Central memory CD4-positive, alpha-beta T cell (primary cell): Measurements from ENCODE around the gene RALGAPA2.

ENCODE experiments used
- DNase-seq: peaks from one replicate; pipeline ENCODE4 v3.0.0; 2022

Gene RALGAPA2

GRCh38 chr20:20391766-20392165, 320.7 kb downstream of the RALGAPA2 start:
- DNase-seq = no peak

DNA sequence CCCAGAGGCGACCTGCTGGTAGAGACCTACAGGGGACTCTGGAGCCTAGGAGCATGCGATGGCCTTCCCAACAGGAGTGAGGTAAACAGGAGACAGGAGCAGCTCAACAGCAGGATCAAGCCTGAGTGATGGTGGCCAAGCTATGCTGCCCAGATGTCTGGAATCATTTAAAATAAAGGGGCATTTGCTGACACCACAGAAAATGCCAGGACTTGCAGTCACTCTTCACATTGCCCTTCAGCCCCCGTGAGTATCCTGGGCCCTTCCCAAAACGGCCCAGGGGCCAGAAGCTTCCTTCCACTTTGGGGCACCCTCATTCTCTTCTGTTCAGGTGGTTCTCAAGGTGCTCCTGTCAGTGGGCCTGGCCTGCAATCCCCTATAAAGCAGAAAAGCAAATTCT, 321.3 kb downstream of the RALGAPA2 start:
- DNase-seq = no peak

GRCh38 chr20:20390393-20390792, 322.1 kb downstream of the RALGAPA2 start:
- DNase-seq = no peak

GRCh38 chr20:20386192-20386591, 326.3 kb downstream of the RALGAPA2 start:
- no peak for DNase-seq

GRCh38 chr20:20375862-20376261, 336.6 kb downstream of the RALGAPA2 start:
- no peak for DNase-seq

DNA sequence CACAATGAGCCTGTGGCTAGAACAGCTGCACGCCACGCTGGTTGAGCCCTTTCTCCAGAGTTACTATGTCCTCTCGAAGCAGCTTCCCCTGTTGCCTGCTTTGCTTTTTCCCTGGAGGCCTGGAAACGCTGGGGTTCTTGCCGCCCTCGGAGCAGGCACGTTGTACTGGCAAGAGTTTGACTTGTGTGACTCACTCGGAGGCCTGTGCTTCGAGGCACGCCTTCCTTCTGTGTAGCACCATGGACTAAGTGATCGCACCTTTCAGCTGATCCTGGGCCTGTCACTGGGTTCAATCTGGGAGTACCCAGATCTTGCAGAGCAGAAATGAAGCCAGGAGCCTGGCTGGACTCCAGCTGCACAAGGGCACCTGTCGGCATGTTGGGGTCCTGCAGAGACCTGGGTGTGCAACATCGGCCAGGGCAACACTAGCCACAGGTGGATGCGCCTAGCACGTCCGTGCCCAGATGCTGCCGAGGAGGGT, 339.3 kb downstream of the RALGAPA2 start:
- no peak for DNase-seq

GRCh38 chr20:20371681-20372080, 340.8 kb downstream of the RALGAPA2 start:
- no peak for DNase-seq

- no peak for DNase-seq
Measured at GRCh38 chr20:20371083-20371482, 341.4 kb downstream of the RALGAPA2 start.

DNA sequence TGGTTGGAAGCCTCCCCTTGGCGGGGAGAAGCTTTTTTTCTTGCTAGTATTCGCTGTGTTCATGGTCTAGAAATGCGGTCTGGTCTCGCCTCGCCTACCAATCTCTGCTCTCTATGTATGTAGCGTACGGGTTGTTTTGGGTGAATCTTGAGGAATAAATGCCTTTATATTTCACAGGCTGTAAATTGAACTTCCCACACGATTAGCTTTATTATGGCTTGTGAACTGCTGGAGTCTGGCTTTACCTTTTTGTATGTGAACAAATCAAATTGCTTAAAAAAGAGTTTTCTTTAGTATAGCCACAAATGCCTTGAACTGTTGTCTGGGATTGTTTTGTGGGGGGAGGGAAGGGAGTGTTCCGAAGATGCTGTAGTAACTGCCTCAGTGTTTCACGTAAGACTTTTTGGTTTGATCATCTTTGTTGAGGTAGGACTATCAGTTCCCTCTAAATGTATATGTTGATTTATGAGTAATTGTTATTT, 342.3 kb downstream of the RALGAPA2 start:
- no peak for DNase-seq

- DNase-seq = no peak
Measured at GRCh38 chr20:20369250-20370093, 343.0 kb downstream of the RALGAPA2 start.

DNA sequence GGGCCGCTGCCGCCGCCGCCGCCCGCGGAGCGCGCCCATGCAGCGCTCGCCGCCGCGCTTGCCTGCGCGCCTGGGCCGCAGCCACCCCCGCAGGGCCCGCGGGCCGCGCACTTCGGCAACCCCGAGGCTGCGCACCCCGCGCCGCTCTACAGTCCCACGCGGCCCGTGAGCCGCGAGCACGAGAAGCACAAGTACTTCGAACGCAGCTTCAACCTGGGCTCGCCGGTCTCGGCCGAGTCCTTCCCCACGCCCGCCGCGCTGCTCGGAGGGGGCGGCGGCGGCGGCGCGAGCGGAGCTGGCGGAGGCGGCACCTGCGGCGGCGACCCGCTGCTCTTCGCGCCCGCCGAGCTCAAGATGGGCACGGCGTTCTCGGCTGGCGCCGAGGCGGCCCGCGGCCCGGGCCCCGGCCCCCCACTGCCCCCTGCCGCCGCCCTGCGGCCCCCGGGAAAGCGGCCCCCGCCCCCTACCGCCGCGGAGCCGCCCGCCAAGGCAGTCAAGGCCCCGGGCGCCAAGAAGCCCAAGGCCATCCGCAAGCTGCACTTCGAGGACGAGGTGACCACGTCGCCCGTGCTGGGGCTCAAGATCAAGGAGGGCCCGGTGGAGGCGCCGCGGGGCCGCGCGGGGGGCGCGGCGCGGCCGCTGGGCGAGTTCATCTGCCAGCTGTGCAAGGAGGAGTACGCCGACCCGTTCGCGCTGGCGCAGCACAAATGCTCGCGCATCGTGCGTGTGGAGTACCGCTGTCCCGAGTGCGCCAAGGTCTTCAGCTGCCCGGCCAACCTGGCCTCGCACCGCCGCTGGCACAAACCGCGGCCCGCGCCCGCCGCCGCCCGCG, 343.8 kb downstream of the RALGAPA2 start:
- DNase-seq = no peak

GRCh38 chr20:20367575-20368417, 344.6 kb downstream of the RALGAPA2 start, which contains the start of gene INSM1:
Gene INSM1, plus strand, starts transcription at chr20:20368104. Its CDS starts 164 bp downstream, at chr20:20368268.
- no peak for DNase-seq

DNA sequence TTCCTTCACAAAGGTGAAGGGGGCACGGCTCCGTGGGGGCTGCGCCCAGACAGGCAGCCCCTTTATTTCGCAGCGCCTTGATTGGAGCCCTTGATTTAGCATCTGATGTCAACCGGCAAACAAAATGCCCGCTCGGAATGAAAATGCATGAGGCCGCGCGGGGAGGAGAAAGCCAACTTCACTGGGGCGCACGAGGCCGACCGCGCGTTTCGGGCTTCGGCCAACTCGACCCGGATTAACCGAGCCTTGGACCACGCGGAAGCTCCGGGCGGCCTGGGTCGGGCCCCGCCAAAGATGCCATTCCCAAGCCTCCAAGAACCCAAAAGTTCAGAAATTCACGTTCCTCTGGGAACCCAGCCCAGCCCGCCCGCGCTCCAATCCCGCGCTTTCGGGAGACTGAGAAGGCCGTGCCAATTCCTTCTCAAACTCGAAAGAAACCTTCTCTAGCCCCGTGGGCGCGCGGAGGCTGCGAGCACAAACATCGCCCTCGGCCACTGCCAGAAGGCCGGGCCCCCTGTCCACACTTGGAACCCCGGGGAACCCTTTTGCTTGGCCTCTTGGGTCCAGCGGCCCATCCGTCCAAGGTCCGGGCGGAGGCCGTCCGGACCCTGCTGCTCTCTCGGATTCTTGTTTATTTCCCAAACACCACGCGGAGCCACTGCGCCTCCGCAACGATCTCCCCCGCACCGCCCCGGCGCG, 345.4 kb downstream of the RALGAPA2 start:
- DNase-seq = no peak

- DNase-seq = no peak
Measured at GRCh38 chr20:20366551-20366875, 345.9 kb downstream of the RALGAPA2 start.

DNA sequence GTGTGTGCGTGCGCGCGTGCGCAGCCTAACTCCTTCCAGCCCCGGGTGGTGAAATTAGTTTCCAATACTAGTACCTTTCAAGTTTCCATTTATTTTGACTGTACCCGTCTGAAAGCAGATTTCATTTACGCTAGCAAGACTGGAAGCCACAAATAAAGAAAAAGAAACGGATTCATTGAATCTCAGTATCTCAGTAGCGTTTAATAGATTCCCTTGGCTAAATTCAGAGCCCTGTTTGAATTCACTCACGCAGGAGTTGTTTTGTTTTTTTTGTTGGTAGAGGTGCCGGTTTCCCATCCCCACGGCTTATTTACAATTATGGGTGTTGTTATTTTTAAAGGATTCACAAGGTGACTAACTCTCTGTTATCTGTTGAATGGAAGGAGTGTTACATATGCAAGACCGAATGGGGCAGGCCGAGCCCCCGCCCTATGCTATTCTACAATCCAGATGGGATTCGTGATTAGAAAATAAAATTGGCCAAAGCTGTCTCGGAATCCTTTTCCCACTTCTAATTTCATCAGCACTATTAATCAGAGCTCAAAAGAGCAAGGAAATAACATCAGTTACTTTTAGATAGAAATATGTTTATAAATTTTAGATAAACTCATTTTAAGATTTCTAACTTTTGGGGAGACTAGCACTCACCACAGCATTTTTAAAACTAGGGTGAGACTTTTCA, 346.8 kb downstream of the RALGAPA2 start:
- DNase-seq = no peak

- no peak for DNase-seq
Measured at GRCh38 chr20:20364593-20365479, 347.6 kb downstream of the RALGAPA2 start.

GRCh38 chr20:20363799-20364592, 348.4 kb downstream of the RALGAPA2 start:
- no peak for DNase-seq

- DNase-seq = no peak
Measured at GRCh38 chr20:20363434-20363798, 349.0 kb downstream of the RALGAPA2 start.

DNA sequence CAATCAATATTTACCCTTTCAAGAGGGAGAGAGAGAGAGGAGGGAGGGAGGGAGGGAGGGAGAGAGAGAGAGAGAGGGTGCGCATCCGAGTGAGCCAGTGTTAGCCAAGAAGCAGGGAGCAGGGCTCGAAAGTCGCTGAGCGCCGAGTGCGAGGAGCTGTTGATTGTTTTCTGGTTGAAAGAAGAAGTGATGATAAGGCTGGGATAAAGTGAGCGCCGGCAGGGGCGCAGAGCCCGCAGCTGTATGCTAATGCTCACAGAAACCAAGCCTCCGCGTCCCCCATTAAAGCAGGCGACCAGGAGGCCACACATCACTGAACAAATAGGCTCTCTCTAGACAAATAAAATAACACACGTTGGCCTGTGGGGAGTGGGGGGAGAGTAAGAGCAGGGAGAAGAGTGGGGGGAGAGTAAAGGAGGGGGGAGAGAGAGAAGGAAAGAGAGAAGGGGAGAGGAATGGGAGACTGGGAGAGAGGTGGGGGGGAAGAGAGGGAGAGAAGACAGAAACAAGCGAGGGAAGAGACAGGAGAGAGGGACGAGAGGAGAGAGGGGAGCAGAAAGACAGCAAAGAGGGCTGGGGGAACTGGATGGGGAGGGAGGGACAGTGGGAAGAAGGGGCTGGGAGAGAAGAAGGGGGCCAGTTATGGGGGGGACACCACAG, 349.5 kb downstream of the RALGAPA2 start:
- no peak for DNase-seq
